Transverse colon (tissue), 4 donors: ENCODE results near the gene GHITM.
"Not testable (repeated sequence)": the region's sequence is repeated elsewhere in the genome, so short reads cannot be mapped to it uniquely, and the experiment has no call there.

ENCODE experiments used
- CTCF ChIP-seq, 5 experiments: fragments of 200-600 bp in 3 of 5; fragments of 450-650 bp in 2 of 5; sonication (generic) in 3 of 5; IDR thresholded peaks; 1 replicate in 2 of 5; 2 replicates in 3 of 5; pipeline ENCODE4 v1.5.1; 2016 to 2017; ENCODE audit warnings: antibody characterized with exemption in 5 of 5, inconsistent platforms in 3 of 5, mild to moderate bottlenecking in 2 of 5, moderate library complexity in 1 of 5
- EP300 ChIP-seq: sonication (generic); formaldehyde crosslinking; IDR thresholded peaks from one replicate; pipeline ENCODE4 v1.6.1; 2017; ENCODE audit warnings: antibody characterized with exemption, low read depth
- POLR2A ChIP-seq: fragments of 450-650 bp; IDR thresholded peaks from one replicate; pipeline ENCODE4 v1.6.1; 2016; ENCODE audit warnings: antibody characterized with exemption, mild to moderate bottlenecking, moderate library complexity
- POLR2AphosphoS5 ChIP-seq, 3 donors: sonication (generic); formaldehyde crosslinking; IDR thresholded peaks; one replicate each; pipeline ENCODE4 v1.6.1; 2016; ENCODE audit warnings: antibody characterized with exemption in 3 of 3

DNA sequence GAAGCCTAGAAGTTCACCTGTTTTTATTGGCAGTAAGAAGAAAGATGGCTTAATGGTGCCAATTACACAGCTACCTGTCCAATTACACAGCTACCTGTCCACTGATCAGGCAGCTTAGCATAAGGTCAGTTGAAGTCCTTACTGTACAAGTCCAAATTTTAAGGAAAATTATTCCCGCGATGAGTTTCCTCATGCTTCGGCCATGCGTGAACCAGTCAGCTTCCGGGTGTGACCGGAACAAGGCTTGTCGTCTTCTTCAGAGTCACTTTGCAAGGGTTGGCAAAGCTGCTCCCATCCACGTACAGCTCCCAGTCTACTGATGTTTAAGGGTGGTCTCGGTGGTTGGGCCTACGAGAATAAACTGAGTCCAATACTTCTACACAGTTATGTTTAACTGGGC lies 29.1 kb downstream of the GHITM start:
- TF ChIP-seq EP300; CTCF (IDR thresholded peaks at IDR 0.05); POLR2A; POLR2AphosphoS5 (IDR thresholded peaks at IDR 0.05): not testable (repeated sequence)
